GOT3 (cell line): Measurements from ENCODE around the gene ISYNA1.

ENCODE experiments used
- DNase-seq: peaks from one replicate; lab custom pipeline; 2025; ENCODE audit warnings: mixed read lengths; lab: John Stamatoyannopoulos, UW

Gene ISYNA1

DNA sequence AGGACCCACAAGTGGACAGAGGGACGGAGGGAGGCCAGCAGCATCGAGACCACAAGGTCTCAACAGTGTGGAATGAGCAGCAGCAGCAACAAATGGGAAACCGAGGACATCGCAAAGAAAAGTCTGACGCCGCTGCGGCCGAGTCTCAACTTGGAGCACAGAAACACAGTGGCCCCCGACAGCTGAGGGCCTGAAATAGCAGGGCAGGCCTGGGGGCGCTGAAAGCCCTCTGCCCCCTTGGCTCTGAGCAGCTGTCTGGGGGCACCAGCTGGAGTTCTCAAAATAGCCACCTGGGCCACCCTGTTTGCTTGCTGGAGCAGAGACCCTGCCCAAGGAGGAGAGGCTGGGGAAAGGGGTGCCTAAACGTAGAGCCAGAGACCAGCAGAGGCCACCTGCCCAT lies 5.9 kb upstream of the ISYNA1 start:
- DNase-seq, result no peak

DNA sequence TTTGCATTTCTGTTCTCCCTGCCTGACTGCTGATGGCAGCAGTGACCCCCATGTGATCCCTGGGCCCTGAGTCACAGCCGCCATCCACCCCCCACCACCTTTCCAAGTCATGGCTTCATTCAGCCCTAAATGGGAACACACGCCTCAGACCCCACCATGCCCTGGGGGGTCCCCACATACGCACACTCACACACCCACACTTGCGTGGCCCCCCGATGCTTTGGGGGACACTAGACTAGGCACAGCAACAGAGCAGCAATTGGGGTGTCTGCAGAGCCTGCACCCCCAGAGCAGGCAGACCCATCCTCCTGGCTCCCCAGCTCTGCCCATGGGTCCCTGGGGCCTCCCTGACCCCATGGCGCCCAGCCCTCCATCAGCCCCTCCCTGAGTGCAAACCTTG lies 5.5 kb upstream of the ISYNA1 start:
- DNase-seq, result no peak

DNA sequence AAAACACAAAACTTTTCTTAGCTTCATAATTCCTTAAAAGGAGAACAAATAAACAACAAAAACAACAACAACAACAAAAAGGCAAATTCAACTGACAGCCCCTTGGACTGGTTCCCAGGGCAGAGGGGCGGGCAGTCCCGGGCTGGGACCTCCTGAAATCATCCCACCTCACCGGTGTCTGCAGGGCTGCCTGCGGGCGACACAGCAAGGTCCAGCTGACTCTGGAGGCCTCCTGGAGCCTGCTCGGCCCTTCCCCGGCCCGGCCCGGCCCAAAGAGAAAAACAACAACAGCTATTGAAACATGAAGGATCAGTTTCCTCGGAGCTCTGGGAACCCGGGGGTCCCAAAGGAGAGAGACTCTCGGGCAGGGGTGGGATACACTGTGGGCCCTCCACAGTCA lies 5.0 kb upstream of the ISYNA1 start:
- DNase-seq, result no peak

DNA sequence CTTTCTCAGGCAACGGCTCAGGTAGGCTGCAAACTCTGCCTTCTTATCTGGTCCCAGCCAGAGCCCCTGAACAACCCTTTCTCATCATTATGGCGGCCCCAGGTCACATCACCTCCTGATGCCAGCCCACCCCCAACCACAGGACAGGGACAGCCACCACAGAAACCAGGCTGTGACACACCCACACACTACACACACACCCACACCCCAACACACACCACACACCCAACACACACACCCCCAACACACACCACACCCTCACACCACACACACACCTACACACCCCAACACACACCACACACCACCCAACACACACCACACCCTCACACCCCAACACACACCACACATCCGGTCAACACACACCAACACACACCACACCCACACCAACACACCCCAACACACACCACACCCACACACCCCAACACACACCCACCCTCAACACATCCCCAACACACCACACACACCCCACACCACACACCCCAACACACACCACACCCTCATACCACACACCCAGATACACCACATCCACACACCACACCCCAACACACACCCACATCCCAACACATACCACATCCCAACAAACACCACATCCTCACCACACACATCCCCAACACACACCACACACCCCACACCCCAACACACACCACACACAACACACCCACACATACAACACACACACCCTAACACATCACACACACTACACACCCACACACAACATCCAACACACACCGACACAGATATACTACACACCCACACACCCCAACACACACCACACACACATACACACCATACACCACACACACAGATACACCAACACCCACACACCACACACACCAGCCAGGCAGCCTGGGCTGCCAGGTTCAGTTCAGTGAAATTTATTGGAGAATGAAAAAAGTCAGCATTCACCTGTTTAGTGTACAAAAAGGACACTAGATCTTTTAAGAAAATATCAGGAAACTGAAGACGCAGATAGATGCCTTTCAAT lies 4.2 kb upstream of the ISYNA1 start:
- DNase-seq, result no peak

DNA sequence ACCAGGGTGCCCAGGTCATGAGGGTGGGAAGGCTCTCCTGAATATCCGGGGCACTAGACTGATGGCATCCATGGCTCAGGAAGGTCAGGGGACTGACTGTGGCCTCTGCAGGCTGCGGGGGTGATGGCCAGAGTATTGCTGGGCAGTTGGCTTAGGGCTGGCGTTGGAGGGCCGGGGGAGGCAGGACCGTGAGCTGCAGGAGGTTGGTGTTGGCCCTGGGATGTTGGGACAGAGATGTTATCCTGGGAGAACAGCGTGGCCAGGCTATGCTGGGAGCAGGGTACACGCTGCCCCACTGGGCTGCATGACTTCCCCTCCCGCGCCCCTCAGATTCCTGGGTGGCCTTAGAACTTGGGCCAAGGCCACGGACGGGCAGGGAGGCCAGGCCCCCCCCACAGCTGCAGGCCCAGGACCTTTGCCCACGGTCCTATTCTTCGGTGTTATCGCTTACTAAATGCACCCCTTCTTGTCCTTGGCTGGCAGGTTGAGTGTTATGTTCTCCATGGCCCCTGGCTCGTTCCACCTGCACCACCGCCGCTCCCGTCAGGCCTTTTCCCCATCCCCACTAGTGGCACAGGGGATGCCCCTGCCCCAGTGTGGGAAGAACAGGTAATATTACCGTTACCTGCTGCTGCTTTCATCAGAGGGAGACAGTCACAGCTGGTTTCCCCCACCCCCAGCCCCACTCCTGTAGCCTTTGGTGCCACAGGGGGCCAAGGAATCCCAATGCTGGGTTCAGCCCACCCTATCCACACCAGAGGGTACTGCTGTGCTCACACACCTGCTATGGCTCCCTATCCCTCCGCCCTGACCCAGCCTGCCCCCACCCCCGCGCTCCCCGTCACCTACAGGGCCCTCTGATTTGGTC lies 3.2 kb upstream of the ISYNA1 start:
- DNase-seq, result no peak

DNA sequence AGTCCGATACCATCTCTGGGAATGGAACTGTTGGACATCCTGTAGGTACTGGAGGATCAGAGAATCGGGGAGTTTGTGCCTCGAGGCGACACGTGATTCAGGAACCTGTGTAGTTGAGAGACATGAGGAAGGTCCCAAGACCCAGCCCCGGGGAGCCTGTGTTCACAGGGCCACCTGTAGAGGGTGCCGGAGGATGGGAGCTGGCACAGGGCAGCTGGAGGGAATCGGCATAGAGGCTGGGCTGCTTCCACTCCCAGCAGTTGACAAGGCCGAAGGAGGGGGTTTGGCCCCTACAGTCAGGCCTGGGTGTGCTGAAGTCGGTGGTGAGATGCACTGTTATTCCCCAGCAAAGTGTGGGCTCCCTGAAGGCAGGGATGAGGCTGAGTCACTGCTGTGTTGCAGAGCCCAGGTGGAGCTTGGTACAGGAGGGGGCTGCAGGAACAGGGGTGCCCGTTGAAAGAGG lies 2.5 kb upstream of the ISYNA1 start:
- DNase-seq, result no peak

DNA sequence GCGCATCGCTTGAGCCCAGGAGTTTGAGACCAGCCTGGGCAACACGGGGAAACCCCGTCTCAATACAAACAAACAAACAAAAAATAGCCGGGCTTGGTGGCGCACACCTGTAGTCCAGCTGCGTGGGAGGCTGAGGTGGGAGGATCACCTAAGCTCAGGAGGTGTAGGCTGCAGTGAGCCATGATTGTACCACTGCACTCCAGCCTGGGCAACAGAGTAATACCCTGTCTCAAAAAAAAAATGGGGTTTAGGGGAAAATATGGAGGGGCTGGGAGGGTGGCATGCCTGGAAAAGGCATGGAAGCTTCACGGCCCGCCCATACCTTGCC lies 1.9 kb upstream of the ISYNA1 start:
- DNase-seq, result no peak

DNA sequence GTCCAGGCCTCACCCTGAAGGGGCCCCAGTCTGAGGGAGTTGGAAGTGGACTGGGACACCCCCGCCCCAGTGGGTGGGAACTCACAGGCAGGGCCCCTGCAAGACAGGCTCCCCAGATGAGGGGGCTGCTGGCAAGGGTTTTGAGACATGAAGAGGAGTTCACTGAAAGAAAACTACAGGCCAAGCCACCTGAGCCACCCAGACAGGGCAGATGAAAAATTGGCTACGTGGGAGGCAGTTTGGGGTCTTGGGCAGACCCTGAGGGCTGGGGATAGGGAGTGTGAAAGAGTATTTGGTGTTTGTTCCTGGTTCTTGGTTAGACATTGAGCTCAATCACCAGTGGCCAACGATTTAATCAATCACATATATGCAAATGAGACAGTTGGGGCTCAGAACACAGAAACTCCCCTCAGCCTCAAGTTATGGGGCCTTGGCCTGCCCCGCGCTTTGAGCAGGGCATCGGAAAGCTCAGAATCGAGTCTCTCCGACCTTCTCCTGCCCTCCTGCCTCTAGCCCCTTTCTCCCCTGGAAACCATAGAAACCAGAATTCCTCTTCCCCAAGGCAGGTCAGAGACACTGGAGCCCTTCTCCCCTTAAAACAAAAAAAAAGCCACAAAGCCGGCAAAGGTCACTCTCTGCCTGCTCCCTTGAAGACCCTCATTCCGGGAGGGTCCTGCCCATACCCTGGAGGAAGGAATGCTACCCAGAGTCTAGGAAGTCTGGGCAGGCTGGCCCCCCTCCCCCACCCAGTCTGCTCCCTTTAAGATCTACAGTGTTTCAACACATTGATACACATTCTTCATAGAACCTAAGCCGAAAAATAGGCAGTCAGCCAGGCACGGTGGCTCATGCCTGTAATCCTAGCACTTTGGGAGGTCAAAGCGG lies 1.3 kb upstream of the ISYNA1 start:
- no peak for DNase-seq

DNA sequence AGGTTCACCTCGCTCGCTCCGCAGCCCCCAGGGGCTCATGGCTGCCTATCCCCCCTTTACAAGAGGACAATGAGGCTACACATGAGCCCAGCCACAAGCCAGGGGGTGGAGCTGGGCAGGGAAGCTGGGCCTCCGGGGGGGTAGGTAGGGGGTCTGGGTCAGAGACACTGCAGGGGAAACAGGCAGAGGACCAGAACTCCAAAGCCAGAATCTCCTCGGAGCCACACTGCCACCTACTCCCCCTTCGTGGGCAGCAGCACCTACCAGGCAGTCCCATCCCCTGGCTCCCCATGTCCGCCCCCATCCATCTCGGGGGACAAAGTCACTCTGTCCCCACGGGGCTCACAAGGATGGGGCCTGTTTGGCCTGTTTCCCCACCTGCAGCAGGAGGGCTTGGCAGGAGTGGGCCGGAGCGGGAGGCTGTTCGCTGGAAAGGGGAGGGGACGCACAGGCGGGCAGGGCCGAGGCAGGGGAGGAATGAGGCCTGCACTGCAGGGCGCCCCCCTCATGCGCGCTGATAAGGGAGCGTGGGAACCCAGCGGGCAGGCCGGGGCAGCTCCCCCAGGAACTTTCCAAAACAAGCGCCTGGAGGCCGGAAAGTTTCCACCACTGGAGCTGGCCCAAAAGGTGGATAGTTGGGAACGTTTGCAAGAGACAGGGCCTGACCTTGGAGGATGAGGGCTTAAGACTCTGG lies 545 bp upstream of the ISYNA1 start:
- DNase-seq, result no peak

DNA sequence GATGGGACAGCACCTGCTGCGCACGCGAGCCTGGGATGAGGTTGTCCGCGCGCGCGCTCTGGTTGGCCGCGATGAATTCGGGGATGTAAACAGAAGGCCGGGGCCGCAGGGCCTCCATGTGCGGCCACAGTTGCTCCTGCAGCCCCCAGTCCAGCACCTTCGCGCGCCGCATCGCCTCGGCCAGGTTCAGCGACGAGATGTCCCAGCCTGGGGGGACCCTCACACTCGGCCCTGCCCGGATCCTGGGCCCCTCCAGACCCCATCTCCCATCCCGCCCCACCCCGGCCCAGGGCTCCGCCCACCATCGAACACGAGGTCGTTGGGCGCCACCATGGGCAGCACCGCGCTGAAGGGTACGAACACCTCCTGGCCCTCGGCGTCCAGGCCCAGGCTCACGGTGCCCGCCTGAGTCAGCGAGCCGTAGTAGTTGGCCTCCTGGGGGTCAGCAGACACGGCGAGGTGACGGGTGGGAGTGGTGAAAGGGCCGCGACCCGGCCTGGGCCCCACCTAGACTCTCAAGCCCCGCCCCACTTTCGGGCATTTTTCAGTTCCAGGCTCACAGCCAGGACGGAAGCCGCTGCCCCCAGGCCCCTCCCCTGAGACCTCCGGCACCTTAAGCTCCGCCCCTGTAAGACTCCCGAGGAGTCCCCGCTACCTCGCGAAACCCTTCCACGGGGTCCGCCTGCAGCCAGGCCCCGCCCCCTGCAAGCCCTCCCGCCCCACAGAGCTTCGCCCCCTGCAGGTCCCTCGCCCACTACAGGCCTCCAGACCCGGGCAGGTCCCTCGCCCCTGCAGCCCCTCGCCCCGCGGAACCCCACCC lies 1.1 kb downstream of the ISYNA1 start:
- DNase-seq, result no peak

DNA sequence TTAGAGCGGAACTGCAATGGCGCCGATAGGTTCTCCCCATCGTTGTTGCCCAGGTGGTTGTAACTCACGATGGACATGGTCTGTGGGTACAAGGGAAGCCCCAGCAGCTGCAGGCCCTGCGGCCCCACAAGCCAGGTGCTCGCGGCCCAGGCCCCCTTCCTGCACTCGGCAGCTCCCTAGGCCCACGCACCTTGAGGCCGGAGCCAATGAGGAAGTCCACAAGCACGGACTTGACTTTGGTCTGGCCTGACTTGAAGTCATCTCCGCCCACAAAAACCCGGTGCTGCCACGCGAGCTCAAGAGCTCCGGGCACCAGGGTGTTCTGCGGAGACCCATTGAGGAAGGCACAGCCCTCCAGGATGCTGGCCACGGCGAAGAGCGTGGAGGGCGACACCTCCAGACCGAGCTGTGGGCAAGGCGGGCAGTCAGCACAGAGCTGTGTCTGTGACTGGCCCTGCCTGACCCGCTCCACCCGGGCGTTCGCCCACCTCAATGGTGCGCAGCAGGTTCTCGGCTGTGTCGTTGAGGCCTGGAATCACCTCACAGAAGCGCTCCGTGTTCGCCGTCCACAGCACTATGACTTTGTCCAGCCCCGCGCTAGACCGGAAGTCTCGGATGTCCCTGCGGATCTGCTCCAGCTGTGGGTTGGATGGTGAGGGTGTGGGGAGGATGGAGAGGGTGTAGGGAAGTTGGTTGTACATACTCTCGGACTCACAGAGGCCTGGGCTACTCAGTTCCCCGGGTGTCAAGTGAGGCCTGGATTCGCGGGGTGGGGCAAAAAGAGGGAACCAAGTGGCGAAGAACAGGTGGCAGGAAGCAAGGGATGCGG lies 1.9 kb downstream of the ISYNA1 start:
- no peak for DNase-seq

DNA sequence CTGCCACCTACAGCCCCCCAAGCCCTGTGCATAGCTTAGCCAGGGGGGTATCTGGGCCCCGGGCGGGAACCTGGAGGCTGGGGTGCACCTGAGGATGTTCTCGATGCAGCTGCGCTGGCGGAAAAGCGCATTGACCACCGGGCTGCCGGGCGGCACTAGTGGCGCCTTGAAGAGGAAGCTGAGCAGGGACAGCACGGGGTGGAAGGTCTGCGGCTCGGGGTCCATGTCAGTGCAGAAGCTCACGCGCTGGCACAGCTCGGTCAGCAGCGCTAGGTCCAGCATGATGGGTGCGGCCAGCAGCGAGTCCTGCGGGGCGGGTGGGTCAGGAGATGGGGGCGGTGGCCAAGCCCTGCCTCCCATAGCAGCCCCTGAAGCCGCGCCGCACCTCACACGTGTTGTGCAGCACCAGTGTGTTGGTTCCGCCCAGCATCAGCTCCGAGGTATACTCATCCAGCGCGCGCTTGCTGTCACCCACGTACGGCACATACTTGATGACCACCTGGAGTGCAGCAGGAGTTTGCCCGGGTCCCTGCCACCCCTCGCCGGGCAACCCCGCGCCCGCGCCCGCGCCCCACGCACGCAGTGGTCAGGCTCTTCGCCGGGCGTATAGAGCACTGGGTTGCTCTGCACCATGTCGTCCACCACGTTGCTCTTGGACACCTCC lies 2.6 kb downstream of the ISYNA1 start:
- DNase-seq, result no peak

DNA sequence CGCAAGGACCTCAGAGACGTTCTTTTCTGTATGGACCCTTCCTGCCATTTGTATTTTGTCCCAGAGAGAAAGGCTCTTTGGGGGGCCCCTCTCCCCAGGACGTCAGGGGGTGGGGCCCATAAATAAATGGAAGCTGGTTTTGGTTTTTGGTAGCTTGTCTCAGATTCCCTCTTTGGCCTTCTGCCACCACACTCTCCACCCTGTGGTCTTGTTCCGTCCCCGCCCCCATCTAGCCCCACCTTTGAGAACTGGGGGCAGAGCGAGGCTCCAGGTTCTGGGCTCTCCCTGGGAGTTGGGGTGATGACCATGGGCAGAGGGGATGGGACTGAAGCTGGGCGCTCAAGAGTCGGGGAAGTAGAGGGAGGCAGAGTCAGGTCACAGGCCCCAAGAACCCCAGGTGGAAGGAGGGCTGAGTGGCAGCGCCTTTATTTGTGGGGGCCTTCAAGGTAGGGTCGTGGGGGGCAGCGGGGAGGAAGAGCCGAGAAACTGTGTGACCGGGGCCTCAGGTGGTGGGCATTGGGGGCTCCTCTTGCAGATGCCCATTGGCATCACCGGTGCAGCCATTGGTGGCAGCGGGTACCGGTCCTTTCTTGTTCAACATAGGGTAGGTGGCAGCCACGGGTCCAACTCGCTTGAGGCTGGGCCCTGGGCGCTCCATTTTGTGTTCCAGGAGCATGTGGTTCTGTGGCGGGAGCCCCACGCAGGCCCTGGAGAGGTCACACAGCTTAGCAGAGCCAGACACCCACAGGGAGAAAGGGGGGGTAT lies 3.3 kb downstream of the ISYNA1 start:
- no peak for DNase-seq

DNA sequence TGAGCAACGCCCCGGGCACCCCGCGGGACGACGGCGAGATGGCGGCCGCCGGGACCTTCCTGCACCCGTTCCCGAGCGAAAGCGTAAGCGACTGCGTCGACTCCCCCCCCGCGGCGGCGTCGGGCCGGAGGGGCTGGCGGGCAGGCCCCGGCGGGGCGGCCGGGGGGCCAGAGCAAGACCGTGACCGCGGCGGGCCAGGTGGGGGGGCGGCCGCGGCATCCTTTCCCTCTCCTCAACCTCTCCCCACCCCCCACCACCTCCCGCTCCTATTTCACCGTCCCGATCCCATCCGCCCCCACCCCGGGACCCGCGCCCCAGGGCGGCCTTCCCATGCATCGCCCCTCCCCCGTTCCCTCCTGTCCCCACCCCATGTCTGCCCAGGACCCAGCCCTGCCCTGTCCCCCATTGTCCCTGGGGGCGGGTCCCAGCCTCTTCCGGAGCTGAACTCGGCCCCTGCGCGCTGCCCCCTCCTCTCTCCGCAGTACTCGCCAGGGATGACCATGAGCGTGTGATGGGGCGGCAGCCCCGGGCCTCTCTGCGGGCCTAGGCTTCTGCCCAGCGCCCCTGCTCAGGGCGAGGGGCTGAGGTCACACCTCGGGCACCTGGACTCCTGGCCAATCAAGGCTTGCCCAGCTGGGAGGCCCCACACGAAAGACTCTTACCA lies 4.1 kb downstream of the ISYNA1 start:
- DNase-seq, result no peak

DNA sequence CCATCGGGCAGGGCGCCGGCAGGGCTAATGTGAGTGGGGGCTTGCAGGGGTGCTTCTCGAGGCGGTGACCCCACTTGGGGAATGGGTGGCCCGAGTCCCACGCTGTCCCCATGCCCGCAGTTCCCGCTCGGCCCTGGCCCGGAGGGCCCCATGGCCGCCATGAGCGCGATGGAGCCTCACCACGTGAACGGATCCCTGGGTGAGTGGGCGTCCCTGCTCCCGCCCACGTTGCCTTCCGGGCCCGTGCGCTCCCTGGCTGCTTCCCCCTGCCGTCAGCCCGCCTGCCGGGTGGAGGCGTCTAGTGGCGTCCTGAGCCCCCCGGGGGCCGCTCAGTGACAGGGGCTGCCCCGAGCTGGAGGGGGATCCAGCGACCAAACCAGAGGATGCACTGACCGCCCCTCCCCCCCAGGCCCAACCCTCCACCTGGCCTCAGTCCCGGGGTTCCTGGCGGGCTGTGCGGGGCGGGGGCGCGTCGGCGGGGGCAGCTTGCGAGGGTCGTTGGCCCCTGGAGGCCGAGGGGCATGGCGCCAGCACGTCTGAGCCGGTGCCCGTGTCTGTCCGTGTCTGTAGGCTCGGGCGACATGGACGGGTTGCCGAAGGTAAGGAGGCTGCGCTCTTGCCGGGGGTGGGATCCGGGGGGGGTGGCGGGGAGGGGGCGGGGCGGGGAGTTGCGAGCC lies 4.8 kb downstream of the ISYNA1 start:
- no peak for DNase-seq

DNA sequence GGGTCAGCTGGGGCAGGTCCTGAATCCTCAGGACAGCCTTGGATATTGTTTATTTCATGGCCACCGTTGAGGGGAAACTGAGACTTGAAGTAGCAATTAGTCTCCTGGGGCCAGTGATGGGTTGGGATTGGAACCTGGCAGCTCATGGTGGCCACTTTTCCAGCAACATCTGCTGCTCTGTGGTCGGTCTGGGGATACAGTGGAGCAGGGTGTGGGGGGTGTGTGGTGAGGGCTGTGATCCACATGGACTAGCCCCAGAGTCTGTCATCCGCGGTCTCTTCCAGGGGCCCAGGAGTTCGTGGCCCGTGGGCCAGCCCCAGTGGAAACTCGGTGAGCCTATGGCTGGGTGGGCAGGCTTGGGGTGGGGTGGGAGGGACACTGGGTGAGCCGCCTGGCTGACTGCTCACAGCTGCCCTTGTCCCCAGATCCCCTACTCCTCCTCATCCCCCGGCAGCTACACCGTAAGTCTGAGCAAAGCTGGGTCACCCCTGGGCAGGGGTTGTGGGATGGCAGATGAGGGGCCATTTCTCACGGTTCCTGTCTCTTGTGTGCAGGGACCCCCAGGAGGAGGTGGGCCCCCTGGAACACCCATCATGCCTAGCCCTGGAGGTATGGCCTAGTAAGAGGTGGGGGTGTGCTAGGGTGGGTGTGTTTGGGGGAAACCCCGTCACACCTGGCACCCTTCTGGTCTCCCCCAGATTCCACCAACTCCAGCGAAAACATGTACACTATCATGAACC lies 5.5 kb downstream of the ISYNA1 start:
- no peak for DNase-seq
